SK-N-SH treated with all-trans-retinoic acid at 6 μM for 48 hours (cell line): Measurements from ENCODE around the gene RADIL.

Source experiments
- ATAC-seq: fragments of 200-7000 bp; cut with Tn5 transposase; 3 replicates; pipeline ENCODE4 v1.9.1; 2020; ENCODE audit warnings: mild to moderate bottlenecking, moderate library complexity
- ARNTL ChIP-seq: fragments of 450-650 bp; formaldehyde crosslinking; IDR thresholded peaks from 2 replicates; pipeline ENCODE4 v1.5.0; 2020; ENCODE audit warnings: low read depth, mild to moderate bottlenecking, moderate library complexity, borderline replicate concordance
- BACH2 ChIP-seq: fragments of 250-450 bp; sonication (Bioruptor Pico); IDR thresholded peaks from 2 replicates; pipeline ENCODE4 v1.9.0; 2021; ENCODE audit warnings: mild to moderate bottlenecking, borderline replicate concordance
- CREB5 ChIP-seq: fragments of 250-450 bp; sonication (Bioruptor Pico); IDR thresholded peaks from 2 replicates; pipeline ENCODE4 v1.5.1; 2020; ENCODE audit warnings: low read depth, mild to moderate bottlenecking, moderate library complexity
- CSRNP3 ChIP-seq: fragments of 250-450 bp; sonication (Bioruptor Pico); IDR thresholded peaks from 2 replicates; pipeline ENCODE4 v1.5.1; 2021; ENCODE audit warnings: mild to moderate bottlenecking, moderate library complexity
- GLIS3 ChIP-seq: fragments of 250-450 bp; sonication (Bioruptor Pico); IDR thresholded peaks from 2 replicates; pipeline ENCODE4 v1.5.0; 2020; ENCODE audit warnings: mild to moderate bottlenecking, moderate library complexity
- ISL1 ChIP-seq: fragments of 250-450 bp; sonication (Bioruptor Pico); IDR thresholded peaks from 2 replicates; pipeline ENCODE4 v2.1.2; 2022; ENCODE audit warnings: mild to moderate bottlenecking, moderate library complexity
- OSR1 ChIP-seq: fragments of 250-450 bp; sonication (Bioruptor Pico); IDR thresholded peaks from 2 replicates; pipeline ENCODE4 v1.8.0; 2022; ENCODE audit warnings: moderate library complexity, mild to moderate bottlenecking, inconsistent platforms
- PATZ1 ChIP-seq: fragments of 250-450 bp; sonication (Bioruptor Pico); IDR thresholded peaks from 2 replicates; pipeline ENCODE4 v1.8.0; 2020; ENCODE audit warnings: mild to moderate bottlenecking, moderate library complexity, borderline replicate concordance
- POU6F1 ChIP-seq: fragments of 250-450 bp; sonication (Bioruptor Pico); IDR thresholded peaks from 2 replicates; pipeline ENCODE4 v1.8.0; 2021; ENCODE audit warnings: low read depth, mild to moderate bottlenecking, moderate library complexity, borderline replicate concordance
- PPARA ChIP-seq: fragments of 250-450 bp; sonication (Bioruptor Pico); IDR thresholded peaks from 2 replicates; pipeline ENCODE4 v1.5.0; 2020; ENCODE audit warnings: mild to moderate bottlenecking, borderline replicate concordance
- RARB ChIP-seq: fragments of 250-450 bp; sonication (Bioruptor Pico); IDR thresholded peaks from 2 replicates; pipeline ENCODE4 v1.8.0; 2021; ENCODE audit warnings: mild to moderate bottlenecking, moderate library complexity
- TCF4 ChIP-seq: fragments of 250-450 bp; sonication (Bioruptor Pico); IDR thresholded peaks from 2 replicates; pipeline ENCODE4 v1.8.0; 2021; ENCODE audit warnings: mild to moderate bottlenecking, moderate library complexity, borderline replicate concordance
- TOX ChIP-seq: fragments of 250-450 bp; sonication (Bioruptor Pico); IDR thresholded peaks from 2 replicates; pipeline ENCODE4 v1.8.0; 2021; ENCODE audit warnings: mild to moderate bottlenecking, moderate library complexity, borderline replicate concordance
- TSHZ2 ChIP-seq: fragments of 250-450 bp; sonication (Bioruptor Pico); IDR thresholded peaks from 2 replicates; pipeline ENCODE4 v1.5.0; 2020; ENCODE audit warnings: mild to moderate bottlenecking, moderate library complexity
- ZC3H10 ChIP-seq: fragments of 250-450 bp; sonication (Bioruptor Pico); IDR thresholded peaks from 2 replicates; pipeline ENCODE4 v1.5.1; 2021; ENCODE audit warnings: mild to moderate bottlenecking, moderate library complexity
- ZFP3 ChIP-seq: fragments of 250-450 bp; sonication (Bioruptor Pico); IDR thresholded peaks from 2 replicates; pipeline ENCODE4 v1.5.0; 2020; ENCODE audit warnings: mild to moderate bottlenecking, moderate library complexity
- ZFP30 ChIP-seq: fragments of 450-650 bp; formaldehyde crosslinking; IDR thresholded peaks from 2 replicates; pipeline ENCODE4 v1.5.0; 2022; ENCODE audit warnings: mild to moderate bottlenecking, moderate library complexity
- ZNF565 ChIP-seq: fragments of 450-650 bp; formaldehyde crosslinking; conservative IDR thresholded peaks from 2 replicates; pipeline ENCODE4 v1.5.0; 2020; ENCODE audit warnings: low read depth, mild to moderate bottlenecking, moderate library complexity
- ZNF70 ChIP-seq: fragments of 450-650 bp; formaldehyde crosslinking; IDR thresholded peaks from 2 replicates; pipeline ENCODE4 v1.5.0; 2020; ENCODE audit warnings: mild to moderate bottlenecking, moderate library complexity
- ZNF8 ChIP-seq: fragments of 450-650 bp; formaldehyde crosslinking; IDR thresholded peaks from 2 replicates; pipeline ENCODE4 v1.5.0; 2020; ENCODE audit warnings: mild to moderate bottlenecking, moderate library complexity

The RADIL gene

GRCh38 chr7:4749798-4750197 is 133.7 kb downstream of the RADIL start:
- ATAC-seq = no peak
- TF ChIP-seq ZNF70 (CRISPR knock-in tag) (no peak), POU6F1 (CRISPR knock-in tag) (no peak), PPARA (no peak), ZC3H10 (CRISPR knock-in tag) (no peak), OSR1 (CRISPR knock-in tag) (no peak), RARB (CRISPR knock-in tag) (no peak), TSHZ2 (CRISPR knock-in tag) (no peak), ZFP30 (CRISPR knock-in tag) (no peak), ARNTL (CRISPR knock-in tag) (no peak), TOX (CRISPR knock-in tag) (no peak), ZFP3 (CRISPR knock-in tag) (no peak), GLIS3 (CRISPR knock-in tag) (no peak), TCF4 (CRISPR knock-in tag) (no peak), PATZ1 (CRISPR knock-in tag) (no peak), CSRNP3 (CRISPR knock-in tag) (no peak), ISL1 (CRISPR knock-in tag) (no peak), ZNF565 (no peak)

GRCh38 chr7:4749363-4749762 is 134.2 kb downstream of the RADIL start:
- TF ChIP-seq RARB (CRISPR knock-in tag) = no peak
- no peak for TF ChIP-seq ARNTL (CRISPR knock-in tag)
- TF ChIP-seq BACH2 = no peak
- TF ChIP-seq ZFP30 (CRISPR knock-in tag) = no peak
- TF ChIP-seq TOX (CRISPR knock-in tag) = no peak
- TF ChIP-seq ZNF8 (CRISPR knock-in tag) = no peak
- no peak for TF ChIP-seq CSRNP3 (CRISPR knock-in tag)
- no peak for TF ChIP-seq CREB5 (CRISPR knock-in tag)
- ATAC-seq = no peak
